CD4-positive, alpha-beta memory T cell (primary cell): Measurements from ENCODE around the gene PPP1R12B. TPM values are rescaled to one million over a fixed set of nuclear protein-coding genes. Genes with fewer than 3 reads are reported as not detected.
"Not testable (repeated sequence)": the region's sequence is repeated elsewhere in the genome, so short reads cannot be mapped to it uniquely, and the experiment has no call there.

Experiments used
- CTCF ChIA-PET: fragments of 350-600 bp; sonication (Branson Sonifier 250); formaldehyde crosslinking; loops from one replicate; lab custom pipeline; 2021; ENCODE audit warnings: inconsistent platforms; ENCODE audit not compliant: partially characterized antibody; lab: Charles Lee
- POLR2A ChIA-PET: fragments of 350-600 bp; sonication (Branson Sonifier 250); formaldehyde crosslinking; loops from one replicate; lab custom pipeline; 2021; ENCODE audit not compliant: partially characterized antibody; lab: Charles Lee
- DNase-seq, 5 donors: peaks; one replicate each; pipeline versions ENCODE4 v3.0.0 to v3.0.0-alpha.2; 2020 to 2022; ENCODE audit warnings: mixed read lengths in 1 of 5
- H3K27ac ChIP-seq: one replicate; pipeline ENCODE4 v1.7.0; 2013; ENCODE audit warnings: low read depth, low read length
- H3K27me3 ChIP-seq: 2 replicates; pipeline ENCODE4 v1.7.0; 2013; ENCODE audit warnings: mild to moderate bottlenecking, low read length, moderate library complexity; ENCODE audit not compliant: insufficient read depth
- H3K36me3 ChIP-seq: 2 replicates; pipeline ENCODE4 v1.7.0; 2013; ENCODE audit warnings: mild to moderate bottlenecking, low read length, moderate library complexity; ENCODE audit not compliant: insufficient read depth
- H3K4me1 ChIP-seq: 2 replicates; pipeline ENCODE4 v1.7.0; 2013; ENCODE audit warnings: mild to moderate bottlenecking, low read length, moderate library complexity; ENCODE audit not compliant: insufficient read depth
- H3K4me3 ChIP-seq, 2 donors: one replicate each; pipeline ENCODE4 v1.7.0; 2013; ENCODE audit warnings: low read length in 2 of 2, mild to moderate bottlenecking in 1 of 2
- H3K9me3 ChIP-seq, 2 donors: one replicate each; pipeline ENCODE4 v1.7.0; 2013; ENCODE audit warnings: low read length in 2 of 2, control low read depth in 1 of 2; ENCODE audit not compliant: control insufficient read depth in 1 of 2
- H3K27ac Mint-ChIP-seq, 7 donors: one replicate each; pipeline ENCODE4 v1.8.0; 2020 to 2021; ENCODE audit warnings: mixed read lengths in 7 of 7, mild to moderate bottlenecking in 6 of 7, inconsistent platforms in 3 of 7, moderate library complexity in 3 of 7
- H3K27me3 Mint-ChIP-seq, 2 donors: one replicate each; pipeline ENCODE4 v1.8.0; 2020 to 2021; ENCODE audit warnings: mixed read lengths in 2 of 2
- H3K36me3 Mint-ChIP-seq, 2 donors: one replicate each; pipeline ENCODE4 v1.8.0; 2020 to 2021; ENCODE audit warnings: mixed read lengths in 2 of 2, inconsistent platforms in 1 of 2, mild to moderate bottlenecking in 1 of 2
- H3K4me1 Mint-ChIP-seq, 4 donors: one replicate each; pipeline ENCODE4 v1.8.0; 2020 to 2021; ENCODE audit warnings: mixed read lengths in 4 of 4, mild to moderate bottlenecking in 1 of 4
- H3K4me3 Mint-ChIP-seq, 8 donors: one replicate each; pipeline ENCODE4 v1.8.0; 2020 to 2021; ENCODE audit warnings: mixed read lengths in 8 of 8, mild to moderate bottlenecking in 7 of 8, moderate library complexity in 6 of 8, inconsistent platforms in 3 of 8
- H3K9me3 Mint-ChIP-seq, 8 donors: one replicate each; pipeline ENCODE4 v1.8.0; 2020 to 2021; ENCODE audit warnings: mixed read lengths in 8 of 8, mild to moderate bottlenecking in 5 of 8, inconsistent platforms in 3 of 8, moderate library complexity in 1 of 8
- intact Hi-C: fragments of 100-400 bp; cut with micrococcal nuclease; formaldehyde crosslinking; loops from one replicate; pipeline ENCODE4 v1.15.1; 2023
- polyA plus RNA-seq, 2 donors: library from polyadenylated mRNA; unstranded; fragments of 300-500 nt; fragmentation: Illumina TruSeq; gene quantifications; one replicate each; pipeline ENCODE4 v1.2.3, GENCODE V29; 2021
- total RNA-seq, 2 experiments: library from RNA; stranded (reverse); gene quantifications; one replicate each; pipeline ENCODE4 v1.2.3, GENCODE V29; 2021

The PPP1R12B gene
- total and polyA plus RNA-seq, 4 experiments from 2014 or later: 1.9 to 33.7 (median 17.0) TPM

- intact Hi-C loops, DNase-seq, H3K27me3 ChIP-seq, H3K4me3 Mint-ChIP-seq, H3K27ac ChIP-seq, H3K9me3 ChIP-seq, H3K27me3 Mint-ChIP-seq, H3K4me3 ChIP-seq, H3K4me1 Mint-ChIP-seq, POLR2A ChIA-PET, H3K36me3 ChIP-seq, H3K4me1 ChIP-seq, H3K27ac Mint-ChIP-seq, CTCF ChIA-PET, H3K9me3 Mint-ChIP-seq: not testable (repeated sequence)
- peaks cover 21 to 32% of the 10 kb centered on the region in 2 donors for H3K36me3 Mint-ChIP-seq
Measured at GRCh38 chr1:202518905-202519304, 170.4 kb downstream of the PPP1R12B start.

GRCh38 chr1:202520129-202520856, 171.8 kb downstream of the PPP1R12B start:
- H3K27ac ChIP-seq, H3K4me3 Mint-ChIP-seq, H3K27me3 Mint-ChIP-seq, CTCF ChIA-PET, H3K9me3 Mint-ChIP-seq, H3K36me3 ChIP-seq, H3K27me3 ChIP-seq, H3K4me3 ChIP-seq, DNase-seq, H3K27ac Mint-ChIP-seq, H3K4me1 ChIP-seq, intact Hi-C loops, POLR2A ChIA-PET, H3K9me3 ChIP-seq, H3K4me1 Mint-ChIP-seq: not testable (repeated sequence)
- peaks cover 12 to 31% of the 10 kb centered on the region in 2 donors for H3K36me3 Mint-ChIP-seq

- intact Hi-C loops, H3K4me3 Mint-ChIP-seq, H3K9me3 Mint-ChIP-seq, H3K9me3 ChIP-seq, H3K4me1 ChIP-seq, POLR2A ChIA-PET, H3K27ac ChIP-seq, H3K36me3 ChIP-seq, H3K4me3 ChIP-seq, H3K27me3 ChIP-seq, H3K27me3 Mint-ChIP-seq, DNase-seq, H3K4me1 Mint-ChIP-seq, CTCF ChIA-PET: not testable (repeated sequence)
- Mint-ChIP-seq H3K27ac (peak overlapping the region in 1 of 7 donors; percentile 42), H3K36me3 (peaks cover 12 to 32% of the 10 kb centered on the region in 2 donors)
Measured at GRCh38 chr1:202520857-202521216, 172.3 kb downstream of the PPP1R12B start.

GRCh38 chr1:202521484-202521883, 173.0 kb downstream of the PPP1R12B start:
- H3K9me3 ChIP-seq, H3K4me1 Mint-ChIP-seq, POLR2A ChIA-PET, H3K4me1 ChIP-seq, H3K27ac ChIP-seq, H3K27me3 ChIP-seq, CTCF ChIA-PET, H3K27me3 Mint-ChIP-seq, H3K36me3 ChIP-seq, H3K4me3 Mint-ChIP-seq, H3K9me3 Mint-ChIP-seq, intact Hi-C loops, H3K4me3 ChIP-seq, H3K27ac Mint-ChIP-seq, DNase-seq: not testable (repeated sequence)
- peaks cover 10 to 26% of the 10 kb centered on the region in 2 donors for H3K36me3 Mint-ChIP-seq

- ChIA-PET CTCF (no interaction called here), POLR2A (no interaction called here)
- Mint-ChIP-seq H3K4me1 (no peaks in the 10 kb centered on the region), H3K27ac (no peak overlapping the region), H3K4me3 (no peak overlapping the region), H3K9me3 (no peaks in the 10 kb centered on the region), H3K27me3 (no peaks in the 10 kb centered on the region), H3K36me3 (peaks cover 10 to 25% of the 10 kb centered on the region in 2 donors)
- intact Hi-C loops: no loop called here
- DNase-seq: no peak
- Histone ChIP-seq H3K36me3 (no peaks in the 10 kb centered on the region), H3K9me3 (no peaks in the 10 kb centered on the region), H3K27ac (no peak overlapping the region), H3K4me1 (no peaks in the 10 kb centered on the region), H3K27me3 (no peaks in the 10 kb centered on the region), H3K4me3 (no peak overlapping the region)
Measured at GRCh38 chr1:202521886-202522285, 173.4 kb downstream of the PPP1R12B start.

- H3K4me1 Mint-ChIP-seq, CTCF ChIA-PET, POLR2A ChIA-PET, H3K4me3 ChIP-seq, H3K9me3 ChIP-seq, DNase-seq, H3K4me3 Mint-ChIP-seq, H3K27ac ChIP-seq, H3K36me3 ChIP-seq, intact Hi-C loops, H3K4me1 ChIP-seq, H3K27me3 ChIP-seq, H3K27me3 Mint-ChIP-seq, H3K27ac Mint-ChIP-seq, H3K9me3 Mint-ChIP-seq: not testable (repeated sequence)
- H3K36me3 Mint-ChIP-seq: peaks cover 4 to 16% of the 10 kb centered on the region in 2 donors
Measured at GRCh38 chr1:202526056-202526455, 177.6 kb downstream of the PPP1R12B start.

GRCh38 chr1:202528096-202528722, 179.7 kb downstream of the PPP1R12B start:
- DNase-seq, H3K4me3 Mint-ChIP-seq, H3K4me1 Mint-ChIP-seq, H3K9me3 Mint-ChIP-seq, H3K27me3 Mint-ChIP-seq, H3K9me3 ChIP-seq, H3K27me3 ChIP-seq, CTCF ChIA-PET, H3K27ac ChIP-seq, H3K4me3 ChIP-seq, intact Hi-C loops, H3K4me1 ChIP-seq, H3K27ac Mint-ChIP-seq, H3K36me3 ChIP-seq, POLR2A ChIA-PET: not testable (repeated sequence)
- peaks cover 2 to 13% of the 10 kb centered on the region in 2 donors for H3K36me3 Mint-ChIP-seq
